GM12874 (cell line): Measurements from ENCODE around the gene CDKN1A.

Experiments used
- CTCF ChIP-seq: IDR thresholded peaks from 2 replicates; pipeline ENCODE4 v1.5.1; 2011; ENCODE audit warnings: low read depth, mild to moderate bottlenecking, control low read depth, low read length, moderate library complexity; ENCODE audit not compliant: insufficient read depth

CDKN1A gene

DNA sequence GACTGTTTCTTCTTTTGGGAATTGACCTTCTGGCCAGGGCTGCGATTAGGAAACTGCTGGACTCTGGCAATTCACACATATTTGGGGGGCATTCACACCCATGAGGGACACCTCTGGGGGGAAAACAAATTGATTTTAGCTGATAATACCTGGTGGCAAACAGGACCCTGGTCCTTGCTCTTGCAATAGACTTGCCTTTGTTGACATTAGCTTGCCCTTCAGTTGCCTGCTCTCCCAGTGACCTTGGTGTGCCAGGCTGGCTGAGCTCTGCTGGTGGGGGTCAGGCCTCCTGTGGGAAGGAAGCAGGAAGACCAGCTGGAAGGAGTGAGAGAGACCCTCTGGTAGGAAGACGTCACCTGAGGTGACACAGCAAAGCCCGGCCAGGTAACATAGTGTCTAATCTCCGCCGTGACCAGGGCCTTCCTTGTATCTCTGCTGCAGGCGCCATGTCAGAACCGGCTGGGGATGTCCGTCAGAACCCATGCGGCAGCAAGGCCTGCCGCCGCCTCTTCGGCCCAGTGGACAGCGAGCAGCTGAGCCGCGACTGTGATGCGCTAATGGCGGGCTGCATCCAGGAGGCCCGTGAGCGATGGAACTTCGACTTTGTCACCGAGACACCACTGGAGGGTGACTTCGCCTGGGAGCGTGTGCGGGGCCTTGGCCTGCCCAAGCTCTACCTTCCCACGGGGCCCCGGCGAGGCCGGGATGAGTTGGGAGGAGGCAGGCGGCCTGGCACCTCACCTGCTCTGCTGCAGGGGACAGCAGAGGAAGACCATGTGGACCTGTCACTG is 5.3 kb downstream of the CDKN1A start:
- no peak for TF ChIP-seq CTCF

GRCh38 chr6:36684447-36684812 is 5.9 kb downstream of the CDKN1A start:
- no peak for TF ChIP-seq CTCF

GRCh38 chr6:36685166-36685924 is 6.8 kb downstream of the CDKN1A start:
- TF ChIP-seq CTCF = no peak

DNA sequence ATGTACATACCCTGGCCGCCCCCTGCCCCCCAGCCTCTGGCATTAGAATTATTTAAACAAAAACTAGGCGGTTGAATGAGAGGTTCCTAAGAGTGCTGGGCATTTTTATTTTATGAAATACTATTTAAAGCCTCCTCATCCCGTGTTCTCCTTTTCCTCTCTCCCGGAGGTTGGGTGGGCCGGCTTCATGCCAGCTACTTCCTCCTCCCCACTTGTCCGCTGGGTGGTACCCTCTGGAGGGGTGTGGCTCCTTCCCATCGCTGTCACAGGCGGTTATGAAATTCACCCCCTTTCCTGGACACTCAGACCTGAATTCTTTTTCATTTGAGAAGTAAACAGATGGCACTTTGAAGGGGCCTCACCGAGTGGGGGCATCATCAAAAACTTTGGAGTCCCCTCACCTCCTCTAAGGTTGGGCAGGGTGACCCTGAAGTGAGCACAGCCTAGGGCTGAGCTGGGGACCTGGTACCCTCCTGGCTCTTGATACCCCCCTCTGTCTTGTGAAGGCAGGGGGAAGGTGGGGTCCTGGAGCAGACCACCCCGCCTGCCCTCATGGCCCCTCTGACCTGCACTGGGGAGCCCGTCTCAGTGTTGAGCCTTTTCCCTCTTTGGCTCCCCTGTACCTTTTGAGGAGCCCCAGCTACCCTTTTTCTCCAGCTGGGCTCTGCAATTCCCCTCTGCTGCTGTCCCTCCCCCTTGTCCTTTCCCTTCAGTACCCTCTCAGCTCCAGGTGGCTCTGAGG is 7.6 kb downstream of the CDKN1A start:
- no peak for TF ChIP-seq CTCF

- TF ChIP-seq CTCF = no peak
Observed at GRCh38 chr6:36686668-36687513, 8.4 kb downstream of the CDKN1A start.

DNA sequence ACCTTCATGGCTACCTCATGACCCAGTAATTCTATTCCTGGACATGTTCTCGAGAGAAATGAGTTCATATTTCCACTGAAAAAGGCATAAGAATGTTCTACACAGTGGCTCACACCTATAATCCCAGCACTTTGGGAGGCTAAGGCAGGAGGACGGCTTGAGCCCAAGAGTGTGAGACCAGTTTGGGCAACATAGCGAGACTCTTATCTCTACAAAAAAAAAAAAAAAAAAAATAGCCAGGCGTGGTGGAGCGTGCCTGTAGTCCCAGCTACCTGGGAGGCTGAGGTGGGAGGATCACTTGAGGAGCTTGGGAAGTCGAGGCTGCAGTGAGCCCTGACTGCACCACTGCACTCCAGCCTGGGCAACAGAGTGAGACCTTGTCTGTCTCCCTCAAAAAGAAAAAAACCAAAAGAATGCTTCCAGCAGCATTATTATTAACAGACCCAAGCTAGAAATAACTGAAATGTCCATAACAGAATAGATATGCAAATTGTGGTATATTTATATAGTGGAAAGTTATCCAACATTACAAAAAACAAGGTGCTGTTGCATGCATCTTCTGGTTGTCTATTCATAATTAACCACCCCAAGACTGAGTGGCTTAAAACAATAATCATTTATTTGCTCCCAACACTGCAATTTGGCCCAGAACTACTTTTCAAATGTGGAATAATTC is 9.7 kb downstream of the CDKN1A start:
- TF ChIP-seq CTCF = no peak
